Activated T-cell treated with anti-CD3 and anti-CD28 coated beads for 1 hour (primary cell): ENCODE results near the gene UBA52.
A peak's percentile ranks its signal among the peaks of the same experiment; 100 is the strongest.
"Not testable (repeated sequence)": the region's sequence is repeated elsewhere in the genome, so short reads cannot be mapped to it uniquely, and the experiment has no call there.

Source experiments
- DNase-seq: peaks from one replicate; pipeline ENCODE4 v3.0.0-alpha.2; 2020; ENCODE audit warnings: low read depth

The UBA52 gene

GRCh38 chr19:18593367-18594095 is 21.9 kb downstream of the UBA52 start:
- DNase-seq: no peak

GRCh38 chr19:18594096-18594823 is 22.6 kb downstream of the UBA52 start:
- DNase-seq: peak; percentile 70

- DNase-seq: no peak
Observed at GRCh38 chr19:18594824-18595373, 23.2 kb downstream of the UBA52 start.

GRCh38 chr19:18595475-18595874 is 23.8 kb downstream of the UBA52 start:
- DNase-seq: no peak

GRCh38 chr19:18596752-18597157 is 25.1 kb downstream of the UBA52 start:
- no peak for DNase-seq

- no peak for DNase-seq
Observed at GRCh38 chr19:18597809-18598660, 26.4 kb downstream of the UBA52 start.

DNA sequence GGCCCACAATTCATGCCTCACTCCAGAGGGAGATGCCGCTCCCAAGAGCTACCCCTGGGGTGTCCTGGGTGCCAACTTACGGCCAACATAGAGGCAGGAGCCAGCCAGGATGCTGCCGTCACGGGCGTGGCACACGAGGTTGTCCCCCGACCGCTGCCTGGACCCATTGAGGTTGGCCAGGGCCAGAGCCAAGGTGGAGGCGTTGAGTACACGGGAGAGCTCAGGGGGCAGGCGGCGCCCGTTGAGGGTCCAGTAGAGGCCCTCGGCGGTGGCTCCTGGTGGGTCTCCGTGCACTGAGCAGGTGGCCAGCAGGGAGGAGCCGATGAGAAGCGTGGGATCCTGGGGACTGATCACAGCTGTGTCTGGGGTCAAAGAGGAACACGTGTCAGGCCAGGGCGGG is 27.8 kb downstream of the UBA52 start:
- no peak for DNase-seq

- not testable (repeated sequence) for DNase-seq
Observed at GRCh38 chr19:18600692-18601397, 29.2 kb downstream of the UBA52 start.

DNA sequence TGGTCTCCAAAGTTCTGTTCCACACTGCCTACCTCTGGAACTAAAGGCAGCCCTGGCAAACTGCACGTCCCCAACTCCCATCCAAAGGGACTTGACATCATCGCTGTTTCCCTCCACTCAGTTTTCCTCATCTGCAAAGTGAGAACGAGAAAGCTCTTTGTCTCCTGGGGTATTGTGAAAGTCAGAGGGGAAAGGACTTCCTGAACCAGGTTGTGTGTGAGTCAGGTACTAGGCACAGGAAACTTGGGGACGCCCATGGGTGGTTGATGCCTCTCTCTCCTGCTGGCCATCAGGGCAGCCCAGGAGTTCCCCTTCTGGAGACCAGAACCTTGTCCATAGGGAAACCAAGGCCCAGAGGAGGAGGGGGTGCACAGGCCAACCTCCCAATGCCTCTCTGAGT is 30.2 kb downstream of the UBA52 start:
- no peak for DNase-seq

DNA sequence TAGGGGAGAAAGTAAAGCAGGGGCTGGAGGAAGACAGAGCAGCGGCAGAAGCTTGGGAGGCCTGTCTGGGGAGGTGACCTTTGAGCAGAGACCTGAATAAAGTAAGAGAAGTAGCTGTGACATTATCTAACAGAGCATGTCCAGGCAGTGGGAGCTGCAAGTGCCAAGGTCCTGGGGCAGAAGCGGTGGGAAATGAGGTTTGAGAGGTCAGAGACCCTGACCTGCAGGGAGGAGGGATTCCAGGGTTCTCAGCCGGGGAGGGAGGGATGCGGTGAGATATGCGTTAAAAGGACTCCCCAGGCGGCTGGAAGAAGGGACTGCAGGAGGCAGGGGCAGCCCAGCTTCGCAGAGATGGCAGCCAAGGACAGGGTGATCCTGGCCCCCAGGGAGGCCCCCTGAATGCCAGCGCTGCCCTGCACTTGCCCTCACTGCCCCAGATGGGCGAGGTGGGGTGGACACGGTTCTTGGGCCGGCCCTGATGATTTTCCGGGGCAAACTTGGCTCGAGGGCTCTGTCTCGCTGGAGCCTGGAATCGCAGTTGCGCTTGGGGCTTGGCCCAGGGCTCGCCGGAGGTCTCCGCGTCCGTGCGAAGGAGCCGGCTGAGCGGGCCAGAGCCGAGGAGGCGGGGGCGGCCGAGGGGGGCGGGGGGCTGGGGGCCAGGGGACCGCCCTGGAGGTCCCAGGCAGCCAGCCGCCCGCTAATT is 31.7 kb downstream of the UBA52 start:
- no peak for DNase-seq

- no peak for DNase-seq
Observed at GRCh38 chr19:18603958-18604819, 32.5 kb downstream of the UBA52 start.

DNA sequence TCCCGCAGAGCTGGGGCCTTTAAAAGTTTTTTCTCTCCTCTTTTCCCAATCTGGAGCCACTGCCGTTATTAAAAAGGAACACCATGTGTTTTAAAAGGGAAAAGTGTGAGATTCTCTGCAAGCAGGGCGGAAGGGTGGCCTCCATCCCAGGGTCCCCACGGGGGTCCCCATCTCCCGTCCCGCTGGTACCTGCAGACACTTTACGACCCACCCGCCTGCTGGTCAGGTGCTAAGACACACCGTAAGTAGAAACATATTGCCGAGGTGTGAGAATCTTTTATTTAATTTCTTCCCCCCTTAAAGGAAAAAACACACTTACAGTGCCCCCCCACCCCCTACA is 33.1 kb downstream of the UBA52 start:
- no peak for DNase-seq

- DNase-seq: no peak
Observed at GRCh38 chr19:18605196-18605545, 33.5 kb downstream of the UBA52 start.

GRCh38 chr19:18605546-18606280 is 34.1 kb downstream of the UBA52 start:
- no peak for DNase-seq

DNA sequence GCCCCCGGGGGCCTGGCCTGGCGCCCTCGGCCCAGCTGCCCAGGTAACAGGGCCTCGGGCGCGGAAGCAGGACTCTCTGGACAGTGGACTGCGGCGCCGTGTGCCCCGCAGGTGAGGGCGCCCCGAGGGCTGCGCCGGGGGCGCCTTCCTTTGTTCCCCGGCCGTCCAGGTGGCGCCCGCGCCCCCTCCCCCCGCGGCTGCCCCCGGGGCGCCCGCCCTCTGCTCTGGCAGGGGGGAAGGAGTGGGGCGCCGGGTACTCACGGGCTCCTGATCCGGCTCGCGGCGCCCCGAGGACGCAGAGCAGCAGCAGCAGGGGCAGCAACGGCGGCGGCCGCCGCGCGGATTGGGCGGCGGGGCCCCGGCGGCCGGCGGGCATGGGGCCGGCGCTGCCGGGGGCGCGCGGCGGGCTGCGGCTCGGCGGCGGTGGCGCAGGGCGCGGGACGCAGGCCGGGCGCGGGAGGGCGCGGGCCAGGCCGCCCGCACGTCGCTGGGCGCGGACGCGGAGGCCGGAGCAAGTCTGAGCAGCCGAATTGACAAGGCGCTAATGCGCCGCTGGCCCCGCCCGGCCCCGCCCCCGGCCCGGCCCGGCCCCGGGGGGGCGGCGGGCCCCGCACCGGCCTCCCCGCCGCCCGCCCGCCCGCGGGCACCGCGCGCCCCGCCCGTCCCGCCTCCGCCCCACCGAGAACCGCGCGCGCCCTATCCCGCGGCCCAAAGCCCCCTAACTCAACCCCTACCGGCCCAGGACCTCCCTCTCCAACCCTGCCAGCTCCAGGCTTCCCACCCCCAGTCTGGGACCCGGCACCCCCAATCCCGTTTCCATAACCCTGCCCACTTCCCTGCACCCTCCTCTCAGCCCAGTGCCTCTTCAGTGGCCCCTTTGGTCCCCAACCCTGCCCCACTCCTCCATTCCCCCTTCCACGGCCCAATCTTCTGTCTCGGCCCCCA is 34.9 kb downstream of the UBA52 start, which contains the start of gene CRLF1:
Gene CRLF1, minus strand, starts transcription at position 519 of the 945 bp plus-strand sequence. Its CDS starts 143 bp downstream, at position 376.
- no peak for DNase-seq

GRCh38 chr19:18607226-18608101 is 35.8 kb downstream of the UBA52 start:
- DNase-seq: no peak

- DNase-seq: no peak
Observed at GRCh38 chr19:18608102-18608804, 36.6 kb downstream of the UBA52 start.
